ENCODE measurements around the gene TMEM95.

The TMEM95 gene

DNA sequence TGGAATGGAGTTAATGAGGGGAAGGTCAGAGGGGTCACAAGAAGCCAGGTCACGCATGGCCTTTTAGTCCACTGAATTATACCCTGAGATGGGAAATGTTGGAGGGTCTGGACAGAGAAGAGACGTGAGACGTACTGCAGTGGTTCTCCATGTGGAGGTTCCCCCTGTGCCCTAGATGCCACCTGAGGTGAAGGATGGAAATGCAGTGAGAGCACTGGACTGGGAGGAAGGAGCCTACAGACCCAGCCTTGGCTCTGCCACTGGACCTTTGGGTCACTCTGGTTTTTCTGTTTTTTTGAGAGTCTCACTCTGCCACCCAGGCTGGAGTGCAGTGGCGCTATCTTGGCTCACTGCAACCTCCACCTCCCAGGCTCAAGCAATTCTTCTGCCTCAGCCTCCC is 41.2 kb downstream of the TMEM95 start:
- DNase-seq (ENCODE audit: extremely low spot score, insufficient read length, low read depth): no peak

DNA sequence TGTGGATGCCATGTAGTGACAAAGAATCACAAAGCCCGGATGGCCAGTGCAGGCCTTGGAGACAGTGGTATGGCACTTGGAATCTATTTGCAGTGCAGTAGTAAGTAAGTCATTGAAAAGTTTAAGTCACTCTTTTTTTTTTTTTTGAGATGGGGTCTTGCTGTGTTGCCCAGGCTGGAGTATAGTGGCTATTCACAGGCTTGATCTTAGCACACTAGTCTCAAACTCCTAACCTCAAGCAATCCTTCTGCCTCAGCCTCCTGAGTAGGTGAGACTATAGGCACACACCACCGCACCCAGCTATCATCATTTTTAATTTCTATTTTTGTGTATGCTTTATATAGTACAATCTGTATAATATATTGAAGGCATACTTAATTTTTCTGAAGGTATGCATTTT is 43.7 kb downstream of the TMEM95 start:
- no peak for DNase-seq (ENCODE audit: extremely low spot score, insufficient read length, low read depth)
- no peak for FAIRE-seq

More for the DNA sequence above, 41.2 kb downstream of the TMEM95 start:
- FAIRE-seq: no peak

DNA sequence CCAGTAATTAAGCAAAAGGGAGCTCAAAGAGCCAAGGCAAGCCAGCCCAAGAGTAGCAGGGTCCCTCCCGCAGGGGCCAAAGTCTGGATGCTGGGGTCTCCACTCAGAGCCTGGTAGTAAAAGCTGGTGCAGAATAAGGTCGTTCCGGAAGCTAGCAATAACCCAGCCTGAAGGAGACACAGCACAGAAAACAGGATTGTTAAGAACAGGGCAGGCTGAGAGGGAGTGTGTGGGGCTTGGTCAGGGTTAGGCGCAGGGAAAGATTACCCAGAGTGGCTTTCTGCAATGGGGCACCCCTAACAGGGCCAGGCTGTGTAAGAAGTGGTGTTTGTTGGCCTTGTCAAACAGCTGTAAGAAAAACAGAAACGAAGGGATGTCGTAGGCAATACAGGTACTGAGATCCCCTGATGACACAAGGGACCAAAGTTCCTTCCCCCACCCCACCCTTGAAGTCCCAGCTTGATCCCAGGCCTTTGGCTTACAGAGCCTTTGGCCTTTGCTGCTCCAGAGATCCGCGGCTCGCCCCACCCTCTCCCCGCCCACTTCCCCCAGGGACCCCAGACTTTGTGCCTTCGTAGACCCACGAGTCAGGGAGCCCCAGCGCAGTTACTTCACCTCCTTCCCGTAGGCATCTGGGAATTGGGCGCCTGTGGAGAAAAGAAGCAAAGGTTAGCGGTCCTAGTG is 48.2 kb downstream of the TMEM95 start:
- FAIRE-seq: no peak
- no peak for DNase-seq (ENCODE audit: extremely low spot score, insufficient read length, low read depth)

DNA sequence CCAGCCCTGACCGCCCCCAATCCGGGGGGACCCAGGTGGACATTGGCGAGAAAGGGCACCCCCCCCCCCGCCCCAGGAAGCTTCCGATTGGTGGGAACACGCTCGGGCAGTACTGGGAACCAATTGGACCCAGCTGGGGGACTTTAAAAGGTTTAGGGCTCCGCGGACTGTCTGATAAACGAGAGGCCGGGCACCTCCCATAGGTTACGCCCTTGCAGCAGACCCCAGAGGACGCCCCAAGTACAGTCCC is 48.7 kb downstream of the TMEM95 start:
- DNase-seq (ENCODE audit: extremely low spot score, insufficient read length, low read depth): no peak
- no peak for FAIRE-seq

DNA sequence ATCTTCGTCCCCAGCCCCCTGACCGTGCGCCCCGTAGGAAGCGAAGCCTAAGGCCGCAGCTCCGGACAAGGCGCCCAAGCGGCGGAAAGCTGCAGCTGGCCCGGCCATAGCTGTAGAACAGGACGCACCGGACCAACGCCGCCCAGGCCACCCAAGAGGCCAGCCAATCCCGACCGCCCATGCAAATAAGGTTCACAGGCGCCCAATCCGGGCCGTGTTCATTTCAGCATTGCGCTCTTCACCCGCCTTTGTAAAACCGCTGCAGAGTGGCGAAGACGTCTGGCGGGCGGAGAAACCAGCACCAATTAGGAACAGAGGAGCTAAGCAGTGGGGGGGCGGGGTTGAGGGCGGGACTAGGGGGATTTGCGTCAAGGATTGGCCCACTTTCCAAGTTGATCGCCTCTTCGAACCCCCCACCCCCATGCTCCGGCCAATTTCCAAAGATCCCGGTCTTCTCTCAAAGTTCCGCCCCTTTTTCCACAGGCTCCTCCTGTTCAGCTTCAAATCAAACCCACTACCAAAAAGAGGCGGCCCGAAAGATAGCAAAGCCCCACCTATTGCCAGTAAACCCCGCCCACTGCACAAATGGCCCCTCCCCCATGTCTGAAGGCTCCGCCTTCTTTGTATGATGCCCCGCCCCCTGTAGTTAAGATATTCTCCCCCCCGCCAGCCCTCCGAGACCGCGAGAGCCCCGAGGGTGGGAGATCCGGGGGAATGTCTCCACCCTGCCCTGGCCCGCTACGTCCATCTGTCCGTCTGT is 49.2 kb downstream of the TMEM95 start, which contains the start of gene TMEM256:
Gene TMEM256 (minus strand): TSS at position 121 of the 760 bp plus-strand sequence. CDS start 13 bp downstream, at position 108.
- FAIRE-seq: peak; percentile 100
- DNase-seq (ENCODE audit: extremely low spot score, insufficient read length, low read depth): peak; percentile 91

DNA sequence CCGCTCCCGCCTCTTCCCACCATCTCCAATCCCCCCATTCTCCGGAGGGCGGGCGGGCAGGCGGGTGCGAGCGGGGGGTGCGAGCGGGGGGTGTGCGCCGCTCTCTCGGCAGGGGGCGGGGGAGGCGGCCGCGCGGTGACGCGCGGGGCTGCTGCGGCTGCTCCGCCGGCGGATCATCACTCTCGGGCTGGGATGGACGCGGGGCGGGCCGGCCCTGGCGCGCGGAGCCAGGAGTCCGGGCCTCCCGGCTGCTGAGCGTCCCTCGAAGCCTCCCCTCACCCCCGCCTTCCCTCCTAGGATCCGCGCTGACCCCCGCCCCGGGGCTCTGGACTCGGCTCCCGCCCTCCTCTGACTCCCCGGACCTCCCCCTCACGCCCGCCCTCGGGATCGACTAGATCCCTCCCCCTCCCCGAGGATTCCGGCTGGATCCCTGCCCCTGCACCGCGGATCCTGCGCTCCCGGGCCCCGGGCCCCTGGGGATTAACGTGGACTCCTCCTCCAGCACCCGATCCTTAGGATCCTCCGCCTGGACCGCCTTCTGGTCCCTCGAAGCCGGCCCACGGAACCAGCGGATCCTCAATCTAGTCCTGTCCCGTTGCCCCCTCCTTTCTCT is 49.9 kb downstream of the TMEM95 start:
- FAIRE-seq (no peak), DNase-seq (ENCODE audit: extremely low spot score, insufficient read length, low read depth) (no peak)

DNA sequence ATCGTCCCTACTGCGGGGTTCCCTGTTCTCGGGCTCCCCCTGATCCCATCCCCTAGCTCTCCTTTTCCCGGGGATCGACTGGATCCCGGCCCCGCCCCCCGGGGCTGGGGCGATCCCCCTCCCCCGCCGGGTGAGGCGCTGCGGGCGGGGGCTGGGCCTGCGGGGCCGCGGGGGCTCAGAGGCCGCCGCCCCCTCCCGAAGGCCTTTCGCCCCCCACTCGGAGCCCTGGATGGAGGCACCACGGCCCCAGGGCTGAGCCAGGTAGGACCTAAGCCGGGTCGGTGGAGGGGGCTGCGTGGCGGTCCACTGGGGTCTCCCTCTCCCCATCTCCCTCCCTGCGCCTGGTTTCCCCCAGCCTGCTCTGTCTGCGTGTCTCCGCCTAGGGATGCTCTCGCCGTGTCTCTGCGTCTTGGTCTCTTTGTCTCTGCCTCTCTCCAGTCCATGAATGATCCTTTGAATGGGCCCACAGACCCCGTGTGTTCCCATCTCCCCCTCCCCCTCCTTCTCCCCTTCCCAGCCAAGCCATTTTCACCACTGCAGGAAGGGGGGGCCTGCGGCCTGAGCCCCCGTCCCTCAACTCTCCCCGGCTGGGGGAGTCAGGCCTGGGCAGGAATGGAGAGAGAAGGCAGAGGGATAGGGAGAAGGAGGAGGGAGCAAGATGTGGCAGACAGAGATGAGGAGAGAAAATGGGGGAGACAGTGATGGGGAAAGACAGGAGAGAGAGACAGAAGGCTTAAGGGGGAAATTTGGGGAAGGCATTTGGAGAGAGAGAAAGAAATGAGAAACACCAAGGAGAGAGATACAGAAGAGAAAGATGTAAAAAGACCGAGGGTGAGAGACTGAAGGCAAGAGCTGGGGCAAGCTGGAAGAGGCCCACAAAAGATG is 50.6 kb downstream of the TMEM95 start:
- DNase-seq (ENCODE audit: extremely low spot score, insufficient read length, low read depth) (no peak), FAIRE-seq (no peak)

DNA sequence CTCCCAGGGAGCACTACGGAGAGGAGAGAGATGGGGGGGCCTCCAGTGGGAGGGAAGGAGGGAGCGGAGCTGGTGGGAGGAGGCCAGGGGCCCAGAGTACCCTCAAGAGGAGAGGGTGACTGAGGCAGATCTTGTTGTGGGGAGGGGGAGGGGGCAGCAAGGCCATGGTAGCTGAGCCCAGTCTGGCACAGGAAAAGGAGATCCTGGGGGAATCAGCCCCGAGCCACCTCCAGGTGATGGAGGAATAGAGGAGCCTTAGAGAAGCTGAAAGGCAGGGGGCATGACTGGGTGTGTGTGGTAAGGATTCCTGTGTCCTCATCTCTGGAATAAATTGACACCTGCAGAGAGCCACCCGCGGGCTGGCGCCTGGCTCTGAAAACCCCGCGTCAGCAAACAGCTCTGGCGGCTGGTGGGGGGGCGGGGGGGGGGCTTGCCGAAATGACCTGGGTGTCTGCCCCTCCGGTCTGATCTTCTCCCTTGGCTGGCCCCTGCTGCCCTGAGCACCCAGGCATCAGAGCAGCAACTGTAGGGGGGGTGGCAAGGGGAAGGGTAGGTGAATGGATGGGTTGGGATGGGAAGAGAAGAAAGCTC is 51.4 kb downstream of the TMEM95 start:
- no peak for DNase-seq (ENCODE audit: extremely low spot score, insufficient read length, low read depth)

More for the DNA sequence above, 51.4 kb downstream of the TMEM95 start:
- no peak for FAIRE-seq

Data from GM18507 (cell line).